ENCODE measurements around the gene GRXCR2.

GRCh38 chr5:145811834-145812625 lies 60.8 kb downstream of the GRXCR2 start:
- TF ChIP-seq POLR2AphosphoS5 (IDR thresholded peaks at IDR 0.05; ENCODE audit: low read depth, low read length) (no peak), CTCF (IDR thresholded peaks at IDR 0.05 in 2 of 3, conservative IDR thresholded peaks at IDR 0.05 in 1 of 3; ENCODE audit: borderline replicate concordance in 1 of 3, insufficient read depth in 1 of 3, low read depth in 2 of 3, low read length in 2 of 3) (peak; percentile 9 to 19 (median 10); a peak in 1 of 6 replicates)

All from HCT116 (cell line).